GM18499 (cell line): ENCODE measurements around the gene PTRH1.

Source experiments
- ATAC-seq: cut with Tn5 transposase; IDR thresholded peaks from one replicate; pipeline ENCODE4 v1.9.1; 2021; ENCODE audit warnings: moderate number of reproducible peaks; ENCODE audit not compliant: insufficient read depth, unreplicated experiment

The PTRH1 gene

DNA sequence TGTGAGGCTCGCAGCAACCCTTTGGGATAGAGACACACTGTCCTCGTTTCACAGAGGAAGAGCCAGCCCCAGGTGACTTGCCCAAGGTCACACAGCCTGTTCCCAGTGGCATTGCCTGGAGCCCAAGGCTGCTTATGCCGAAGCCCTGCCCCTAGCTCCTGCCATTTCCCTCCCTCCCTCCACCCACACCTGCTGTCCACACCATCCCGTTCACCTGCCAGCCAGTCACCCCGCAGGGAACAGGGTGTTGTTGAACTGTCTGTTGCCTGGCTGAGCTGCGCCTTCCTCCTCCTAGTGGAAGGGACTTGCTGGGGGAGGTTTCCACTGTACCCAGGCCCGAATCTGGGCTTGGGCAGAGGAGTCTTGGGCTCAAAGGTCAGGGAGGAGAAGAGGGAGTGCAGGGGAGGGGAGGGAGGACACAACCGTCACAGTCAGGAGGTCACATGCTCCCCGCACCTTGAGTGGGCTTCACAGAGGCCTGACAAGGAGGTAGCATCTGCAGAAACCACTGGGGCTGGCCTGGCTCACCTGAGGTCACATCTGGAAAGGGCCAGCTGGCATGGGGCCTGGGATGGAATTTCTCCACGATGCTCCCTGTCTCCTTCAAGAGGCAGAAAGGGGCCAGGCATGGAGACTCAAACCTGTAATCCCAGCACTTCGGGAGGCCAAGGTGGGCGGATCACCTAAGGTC, 6.7 kb upstream of the PTRH1 start:
- ATAC-seq: no peak

DNA sequence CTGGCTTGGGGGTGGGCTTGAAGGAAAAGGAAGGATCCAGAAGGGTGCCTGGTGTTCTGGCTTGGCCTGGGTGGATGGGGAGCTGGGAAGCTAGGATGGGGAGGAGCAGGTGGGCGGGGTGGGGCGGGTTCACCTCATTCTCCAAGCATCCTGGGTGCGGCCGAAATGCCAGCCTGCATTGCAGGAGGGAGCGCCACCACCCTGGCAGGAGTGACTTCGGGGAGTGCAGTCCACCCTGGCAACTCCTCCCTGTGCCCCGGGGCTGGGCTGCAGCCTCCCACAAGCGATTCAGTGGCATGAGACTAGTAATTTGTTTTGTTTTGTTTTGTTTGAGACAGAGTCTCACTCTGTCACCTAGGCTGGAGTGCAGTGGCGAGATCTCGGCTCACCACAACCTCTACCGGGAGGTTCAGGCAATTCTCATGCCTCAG, 5.9 kb upstream of the PTRH1 start:
- ATAC-seq: no peak

DNA sequence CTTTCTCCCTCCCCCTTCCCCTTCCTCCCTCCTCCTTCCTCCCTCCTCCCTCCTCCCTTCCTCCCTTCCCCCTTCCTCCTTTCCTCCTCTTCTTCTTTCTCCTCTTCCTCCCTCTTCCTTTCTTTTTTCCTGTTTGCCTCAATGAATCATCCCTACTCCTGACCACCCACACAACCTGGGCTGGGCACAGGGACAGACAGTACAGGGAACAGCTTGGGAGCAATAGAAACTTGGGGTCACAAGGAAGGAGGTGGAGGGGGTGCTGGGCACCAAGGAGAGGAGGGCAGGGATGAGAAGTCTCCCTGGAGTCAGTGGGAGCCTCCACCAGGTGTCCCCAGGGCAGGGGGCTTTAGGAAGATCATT, 5.4 kb upstream of the PTRH1 start:
- ATAC-seq: no peak

DNA sequence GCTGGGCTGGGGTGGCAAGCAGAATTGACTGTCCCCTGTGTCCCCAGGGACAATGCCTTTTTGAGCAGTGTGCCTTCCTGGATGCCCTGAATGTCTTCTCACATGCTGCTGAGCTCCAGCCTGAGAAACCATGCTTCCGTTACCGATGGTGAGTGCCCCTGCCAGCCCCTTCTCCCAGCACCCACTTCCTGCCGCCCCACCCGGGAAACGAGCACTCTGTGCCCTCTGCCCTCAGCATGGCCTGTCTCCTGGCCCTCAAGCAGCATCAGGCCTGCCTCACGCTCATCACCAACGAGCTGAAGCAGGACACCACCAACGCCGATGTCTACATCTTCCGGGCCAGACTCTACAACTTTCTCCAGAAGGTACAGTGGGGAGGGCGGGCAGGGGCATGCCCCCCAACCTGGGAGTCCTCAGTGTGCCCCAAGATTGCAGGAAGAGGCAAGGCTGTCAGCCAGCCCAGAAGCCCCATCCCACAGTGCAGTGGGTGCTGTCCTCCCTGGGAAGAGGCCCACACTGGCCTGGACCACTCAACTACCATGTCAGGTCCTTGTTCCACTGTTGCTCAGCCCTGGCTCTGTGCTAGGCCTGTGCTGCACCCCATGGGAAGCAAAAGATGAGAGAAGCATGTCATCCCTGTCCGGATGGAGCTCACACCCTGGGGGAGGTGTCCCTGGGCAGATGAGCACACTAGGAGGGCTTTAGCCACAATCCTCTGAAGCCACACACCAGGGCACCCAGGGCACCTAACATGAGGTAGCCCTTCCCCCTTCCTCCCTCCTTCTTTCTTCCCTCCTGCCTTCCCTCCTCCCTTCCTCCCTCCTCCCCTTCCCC, 4.8 kb upstream of the PTRH1 start:
- ATAC-seq: no peak

DNA sequence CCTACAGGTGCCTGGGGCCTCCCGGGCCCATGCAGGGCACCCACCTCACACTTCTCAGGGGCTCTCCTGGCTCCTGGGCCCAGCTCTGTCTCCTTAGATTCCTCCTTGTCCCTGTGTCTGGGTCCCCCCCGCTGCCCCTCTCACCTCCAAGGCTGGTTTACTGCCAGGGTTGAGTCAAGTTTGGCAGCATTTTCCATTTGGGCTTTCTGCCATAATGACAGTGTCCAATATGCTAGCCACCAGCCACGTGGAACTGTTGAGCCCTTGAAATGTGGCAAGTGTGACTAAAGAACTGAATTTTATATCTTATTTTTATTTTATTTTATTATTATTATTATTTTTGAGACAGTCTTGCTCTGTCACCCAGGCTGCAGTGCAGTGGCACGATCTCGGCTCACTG, 2.3 kb upstream of the PTRH1 start:
- ATAC-seq: no peak

DNA sequence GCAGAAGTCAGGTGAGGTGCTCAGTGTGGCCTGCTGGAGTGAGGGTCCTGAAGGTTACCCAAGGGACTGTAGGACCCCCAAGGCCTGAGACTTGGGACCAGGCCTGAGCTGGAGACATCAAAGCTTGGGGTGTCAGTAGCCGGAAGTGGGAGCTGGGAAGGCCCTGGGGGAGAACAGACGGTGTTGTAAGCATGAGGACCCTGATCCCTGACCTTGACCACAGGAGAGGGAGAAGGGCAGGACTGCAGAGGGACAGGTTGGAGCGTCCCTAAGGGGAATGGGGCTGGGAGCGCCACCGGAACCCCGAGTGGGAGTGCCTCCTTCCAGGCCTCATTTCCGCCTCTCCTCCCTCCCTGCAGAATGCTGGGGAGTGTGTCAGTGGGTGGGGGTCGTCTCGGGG, 949 bp upstream of the PTRH1 start:
- ATAC-seq: no peak

DNA sequence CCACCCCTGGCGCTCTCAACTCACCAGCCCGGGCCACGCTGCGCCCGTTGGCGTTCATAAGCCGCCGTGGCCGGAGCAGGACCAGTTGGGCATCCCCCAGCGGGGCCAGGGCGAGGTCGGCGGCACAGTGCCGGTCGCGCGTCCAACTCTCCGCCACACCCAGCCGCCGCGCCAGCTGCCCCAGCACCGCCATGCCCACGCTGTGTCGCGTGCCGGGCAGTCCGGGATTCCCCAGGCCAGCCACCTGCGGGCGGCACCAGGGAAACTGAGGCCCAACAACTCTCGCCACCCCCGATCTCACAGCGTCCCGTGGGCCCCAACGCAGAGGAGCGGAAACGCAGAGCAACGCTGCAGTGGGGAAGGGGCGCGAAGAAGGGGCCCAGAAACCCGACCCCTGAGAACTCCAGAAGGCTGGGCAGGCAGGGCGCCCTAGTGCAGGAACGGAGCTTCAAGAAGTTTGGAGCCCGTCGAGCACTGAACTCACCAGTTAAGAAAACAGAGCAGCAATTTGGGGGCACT, 453 bp downstream of the PTRH1 start:
- no peak for ATAC-seq

DNA sequence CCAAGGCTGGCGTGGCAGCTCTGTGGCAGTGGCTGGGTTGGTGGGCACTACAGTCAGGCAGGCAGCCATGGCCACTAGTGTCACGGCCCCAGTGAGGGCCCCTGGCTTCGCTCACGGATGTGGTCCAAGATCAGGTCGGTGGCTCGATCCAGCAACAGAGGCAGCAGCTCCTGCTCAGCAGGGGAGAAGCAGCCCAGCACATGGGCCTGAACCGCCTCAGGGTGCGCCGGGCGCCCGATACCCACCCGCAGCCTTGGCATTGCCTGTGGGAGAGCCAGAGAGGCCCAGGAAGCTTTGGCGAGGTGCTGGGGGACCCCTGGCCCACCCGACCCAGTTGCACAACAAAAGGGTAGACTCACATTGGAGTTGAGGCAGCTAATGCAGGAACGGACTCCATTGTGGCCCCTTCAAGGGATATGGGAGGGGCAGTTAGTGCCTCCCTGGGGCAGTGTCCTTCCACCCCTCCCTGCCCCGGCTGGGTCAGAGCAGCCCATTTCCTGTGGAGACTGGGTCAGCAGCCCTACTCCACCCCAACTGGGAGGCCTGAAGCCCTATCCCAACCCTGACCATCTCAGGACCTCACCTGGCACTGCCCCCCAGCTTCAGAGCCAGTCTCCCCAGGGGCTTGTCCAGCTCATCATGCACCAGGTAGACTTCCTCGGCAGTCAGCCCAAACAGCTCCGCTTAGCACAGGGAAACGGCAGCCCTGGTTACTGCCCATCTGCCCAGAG, 1.3 kb downstream of the PTRH1 start:
- no peak for ATAC-seq

DNA sequence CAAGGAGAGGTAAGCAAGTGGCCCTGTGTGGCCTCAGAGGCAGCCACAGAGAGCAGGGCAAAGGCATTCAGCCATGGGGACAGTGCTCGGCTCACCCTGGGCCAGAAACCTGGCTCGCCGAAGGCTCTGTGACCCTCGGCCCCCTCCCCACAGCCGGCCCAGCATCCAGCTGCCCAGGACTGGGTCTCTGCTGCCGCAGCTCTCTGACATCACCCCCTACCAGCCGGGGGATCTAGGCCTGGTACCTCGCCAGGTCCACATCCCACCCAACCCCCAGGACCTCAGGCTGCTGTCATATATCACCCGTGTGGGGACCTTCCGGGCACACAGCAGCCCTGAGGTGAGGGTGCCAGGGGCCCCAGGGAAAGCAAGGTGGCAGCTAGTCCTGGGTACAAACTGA, 2.6 kb downstream of the PTRH1 start:
- no peak for ATAC-seq

DNA sequence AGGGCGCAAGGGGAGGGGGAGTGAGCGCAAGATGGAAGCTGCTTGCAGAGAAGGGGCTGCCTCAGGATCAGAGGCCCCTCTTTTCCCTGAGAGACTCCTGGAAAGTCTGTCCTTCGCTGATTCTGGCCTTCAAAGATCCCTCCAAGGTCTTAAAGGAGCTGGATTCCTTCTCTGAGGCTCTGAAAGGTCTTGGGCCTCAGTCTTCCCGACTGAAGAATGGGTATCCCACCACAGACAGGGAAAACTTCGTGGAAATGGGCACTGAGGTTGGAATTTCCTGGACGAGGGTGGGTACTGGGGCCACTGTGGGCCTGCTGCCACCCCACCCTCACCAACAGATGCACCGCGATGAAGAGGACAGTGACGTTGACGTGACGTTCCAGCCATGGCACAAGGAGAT, 3.1 kb downstream of the PTRH1 start:
- ATAC-seq: no peak

DNA sequence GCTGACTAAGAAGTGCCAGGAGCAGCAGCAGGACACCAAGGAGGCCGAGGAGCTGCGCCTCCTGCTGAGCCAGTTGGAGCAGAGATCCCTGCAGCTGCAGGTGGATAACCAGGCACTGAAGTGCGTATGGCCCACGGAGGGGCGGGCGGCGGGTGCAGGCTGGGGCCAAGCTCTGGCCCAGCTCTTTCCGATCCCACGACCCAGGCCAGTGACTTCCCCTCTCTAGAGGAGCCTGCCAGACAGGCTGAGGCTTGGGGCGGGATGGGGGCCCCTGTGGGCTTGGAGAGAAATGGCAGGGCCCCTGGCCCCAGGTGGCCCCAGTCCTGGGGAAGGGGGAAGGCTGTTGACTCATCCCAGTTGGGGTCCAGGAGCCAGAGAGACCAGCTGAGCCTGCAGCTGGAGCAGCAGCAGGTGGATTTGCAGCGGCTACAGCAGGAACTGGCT, 3.6 kb downstream of the PTRH1 start:
- ATAC-seq: no peak

DNA sequence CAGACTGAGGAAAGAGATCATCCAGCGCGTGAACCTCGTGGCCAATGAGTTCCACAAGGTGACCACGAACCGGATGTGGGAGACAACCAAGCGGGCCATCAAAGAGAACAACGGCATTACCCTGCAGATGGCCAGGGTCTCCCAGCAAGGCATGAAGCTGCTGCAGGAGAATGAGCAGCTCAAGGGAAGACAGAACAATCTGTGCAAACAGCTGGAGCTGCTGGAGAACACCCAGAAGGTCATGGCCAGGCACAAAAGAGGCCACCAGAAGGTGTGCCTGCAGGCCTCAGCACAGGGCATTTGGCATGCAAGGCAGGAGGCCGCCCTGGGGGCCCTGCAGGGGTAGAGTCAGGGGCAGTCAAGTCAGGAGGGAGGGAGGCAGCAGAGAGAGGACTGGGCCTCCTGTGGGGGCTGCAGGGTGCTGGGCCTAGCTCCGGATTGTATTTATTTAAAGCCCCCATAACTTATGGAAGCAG, 4.2 kb downstream of the PTRH1 start:
- ATAC-seq: no peak

DNA sequence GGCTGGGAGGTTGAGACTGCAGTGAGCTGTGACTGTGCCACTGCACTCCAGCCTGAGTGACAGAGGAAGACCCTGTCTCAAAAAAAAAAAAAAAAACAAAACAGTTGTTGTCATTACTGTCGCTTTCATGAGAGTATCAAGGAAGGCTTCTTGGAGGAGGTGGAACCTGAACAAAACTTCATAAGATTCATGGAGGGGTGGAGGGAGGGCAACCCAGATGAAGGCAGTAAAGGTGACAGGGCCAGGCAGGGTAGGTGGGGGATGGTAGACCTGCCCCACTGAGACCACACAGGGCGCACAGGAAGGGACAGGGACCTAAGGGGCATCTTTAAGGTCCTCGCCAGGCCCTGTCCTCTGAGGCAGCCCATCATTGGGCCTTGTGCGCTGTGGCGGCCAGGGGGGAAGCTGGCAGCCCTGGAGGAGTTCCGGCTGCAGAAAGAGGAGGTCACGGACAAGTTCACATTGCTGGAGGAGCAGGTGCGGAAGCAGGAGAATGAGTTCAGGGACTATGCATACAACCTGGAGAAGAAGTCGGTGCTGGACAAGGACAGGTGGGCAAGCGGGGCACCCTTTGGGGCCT, 5.2 kb downstream of the PTRH1 start:
- ATAC-seq: no peak

DNA sequence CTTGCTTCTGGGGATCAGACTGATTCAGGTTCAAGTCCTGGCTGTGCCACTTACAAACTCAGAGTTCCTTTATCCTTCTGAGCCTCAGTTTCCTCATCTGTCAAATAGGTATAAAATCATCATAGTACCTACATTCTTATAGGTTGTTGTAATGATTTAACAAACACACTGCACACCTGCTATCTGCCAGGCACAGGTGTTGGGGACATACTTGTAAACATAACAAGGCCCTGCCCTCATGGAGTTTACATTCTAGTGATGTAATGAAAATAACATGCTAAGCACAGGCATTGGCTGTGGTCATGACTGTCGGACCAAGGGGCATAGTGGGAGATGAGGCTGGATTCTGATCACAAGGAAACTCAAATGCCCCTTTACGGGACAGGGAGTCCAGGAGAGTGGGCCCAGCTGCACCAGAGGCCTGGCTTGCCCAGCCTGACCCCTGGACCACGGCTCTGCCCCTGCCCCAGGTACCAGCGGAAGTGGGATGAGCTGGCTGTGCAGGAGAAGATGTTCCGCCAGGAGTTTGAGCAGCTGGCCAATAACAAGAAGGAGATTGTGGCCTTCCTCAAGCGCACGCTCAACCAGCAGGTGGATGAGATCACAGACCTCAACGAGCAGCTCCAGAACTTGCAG, 6.4 kb downstream of the PTRH1 start:
- ATAC-seq: no peak

DNA sequence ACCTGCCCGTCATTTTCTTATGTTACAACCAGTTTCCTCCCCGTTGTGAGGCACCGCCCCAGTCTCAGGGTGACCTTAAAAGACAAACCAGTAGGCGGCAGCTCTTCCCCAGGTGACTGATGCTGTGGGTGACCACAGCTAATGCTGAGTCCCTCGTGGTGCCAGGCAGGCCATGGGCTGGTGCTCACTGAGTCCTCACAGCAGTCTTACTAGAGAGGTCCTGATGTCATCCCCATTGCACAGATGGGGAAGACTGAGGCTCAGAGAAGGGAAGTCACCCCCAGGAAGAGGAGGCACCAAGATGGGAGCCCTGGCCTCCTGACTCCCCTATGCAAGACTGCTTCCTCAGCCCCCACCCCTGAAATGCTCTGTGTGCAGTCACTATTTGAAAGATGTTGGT, 7.7 kb downstream of the PTRH1 start:
- no peak for ATAC-seq

DNA sequence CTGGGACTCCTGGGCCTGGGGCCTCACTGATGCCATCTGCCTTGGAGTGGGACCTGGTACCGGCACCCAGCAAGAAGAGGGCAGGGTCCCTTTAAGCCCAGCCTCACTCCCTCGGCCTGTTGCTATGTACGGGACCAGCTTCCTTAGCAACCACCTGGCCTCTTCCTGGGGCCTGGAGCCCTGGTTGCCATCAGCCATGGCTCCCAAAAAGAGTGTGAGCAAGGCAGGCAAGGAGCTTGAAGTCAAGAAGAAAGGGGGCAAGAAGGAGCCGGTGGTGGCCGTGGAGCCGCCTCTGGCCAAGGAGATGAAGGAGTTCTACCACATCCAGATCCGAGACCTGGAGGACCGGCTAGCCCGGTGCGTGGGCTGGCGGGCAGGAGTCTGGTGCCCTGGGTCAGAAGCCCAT, 8.6 kb downstream of the PTRH1 start, which contains the start of gene CFAP157:
Gene CFAP157, plus strand, starts transcription at position 153 of the 406 bp plus-strand sequence. Its CDS starts 44 bp downstream, at position 197.
- no peak for ATAC-seq

DNA sequence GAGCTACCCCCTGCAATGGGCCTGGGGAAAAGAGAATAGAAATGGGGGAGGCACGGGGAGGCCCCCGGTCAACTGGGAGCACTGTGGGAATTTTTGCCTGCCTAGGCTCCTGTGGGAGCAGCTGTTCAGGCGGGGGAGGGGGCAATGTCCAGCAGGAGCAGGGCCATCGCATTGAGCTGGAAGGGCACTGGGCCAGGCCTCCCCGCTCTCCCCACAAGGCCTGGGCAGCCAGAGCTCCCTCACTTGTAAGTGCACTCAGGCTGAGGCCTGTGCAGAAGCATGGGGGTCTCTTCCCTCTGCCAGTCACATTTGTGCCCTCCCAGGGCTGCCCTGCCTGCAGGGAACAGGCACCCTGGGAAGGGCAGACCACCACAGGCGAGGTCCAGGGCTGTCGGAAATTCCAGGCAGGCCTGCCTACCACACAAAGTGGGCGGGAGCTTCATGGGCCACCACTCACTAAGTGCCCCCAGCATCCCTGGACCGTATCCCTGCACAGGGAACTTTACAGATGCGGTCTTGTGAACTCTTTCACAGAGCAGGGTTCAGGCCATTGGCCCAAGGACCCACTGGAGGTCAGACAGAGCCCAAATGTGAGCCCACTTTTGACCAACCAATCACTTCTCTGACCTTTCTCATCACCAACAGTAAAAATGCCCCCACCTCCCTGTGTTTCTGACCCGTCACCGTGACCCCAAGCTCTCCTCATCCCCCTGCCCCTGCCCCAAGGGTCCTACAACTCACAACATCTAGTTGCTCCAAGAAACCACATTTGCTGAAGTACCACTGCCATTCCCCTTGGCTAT, 9.7 kb downstream of the PTRH1 start:
- ATAC-seq: no peak

DNA sequence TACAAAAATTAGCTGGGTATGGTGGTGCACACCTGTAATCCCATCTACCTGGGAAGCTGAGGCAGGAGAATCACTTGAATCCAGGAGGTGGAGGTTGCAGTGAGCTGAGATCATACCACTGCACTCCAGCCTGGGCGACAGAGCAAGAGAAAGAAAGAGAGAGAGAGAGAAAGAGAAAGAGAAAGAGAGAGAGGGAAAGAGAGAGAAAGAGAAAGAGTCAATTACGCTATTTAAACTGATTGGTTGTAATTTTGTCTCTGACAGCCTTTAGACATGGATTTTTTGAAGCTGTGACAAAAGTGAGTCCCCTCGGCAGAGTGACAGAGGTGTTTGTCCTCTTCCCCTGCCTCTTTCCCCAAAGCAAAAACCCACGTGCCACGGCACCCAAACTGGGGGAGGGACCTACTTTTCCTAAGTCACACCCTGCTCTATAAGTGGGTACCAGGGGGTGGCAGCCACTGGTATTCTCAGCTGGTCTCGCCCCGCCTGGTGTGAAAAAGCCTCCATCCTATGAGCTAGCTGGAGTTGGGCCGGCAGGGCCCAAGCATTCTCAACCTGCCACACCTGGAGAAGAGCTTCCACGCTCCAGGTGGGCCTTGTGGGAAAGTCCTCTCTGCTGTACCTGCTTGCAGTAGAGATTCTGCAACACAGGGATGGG, 12.0 kb downstream of the PTRH1 start:
- no peak for ATAC-seq
